ENCODE data around the gene FAM13C.

- TF ChIP-seq FOSB (CRISPR knock-in tag; IDR thresholded peaks at IDR 0.05) (no peak), CTCF (IDR thresholded peaks at IDR 0.05) (no peak), MAX (IDR thresholded peaks at IDR 0.05) (no peak), RNF2 (IDR thresholded peaks at IDR 0.05; ENCODE audit: borderline replicate concordance, low read depth) (no peak), JUNB (IDR thresholded peaks at IDR 0.05) (no peak), RAD21 (conservative IDR thresholded peaks at IDR 0.05 in 1 of 2, IDR thresholded peaks at IDR 0.05 in 1 of 2) (no peak), USF2 (IDR thresholded peaks at IDR 0.05) (no peak), REST (IDR thresholded peaks at IDR 0.05) (no peak), POLR2A (IDR thresholded peaks at IDR 0.05; ENCODE audit: low read length) (no peak), CBX8 (IDR thresholded peaks at IDR 0.05) (no peak), ESRRA (IDR thresholded peaks at IDR 0.05; ENCODE audit: borderline replicate concordance, low read length) (no peak), TFCP2L1 (CRISPR knock-in tag; IDR thresholded peaks at IDR 0.05) (no peak), CEBPB (IDR thresholded peaks at IDR 0.05) (no peak), MAZ (IDR thresholded peaks at IDR 0.05; ENCODE audit: borderline replicate concordance, low read depth, low read length) (no peak)
Measured at GRCh38 chr10:59346321-59346720, 16.0 kb downstream of the FAM13C start.
